Fibroblast of villous mesenchyme (primary cell): Measurements from ENCODE around the gene NFATC1. TPM values are rescaled to one million over a fixed set of nuclear protein-coding genes. Genes with fewer than 3 reads are reported as not detected.

Experiments used
- DNase-seq: peaks from one replicate; pipeline ENCODE4 v3.0.0-alpha.2; 2010; ENCODE audit warnings: low read depth
- H3K4me3 ChIP-seq: 2 replicates; pipeline ENCODE4 v1.5.1; 2011; ENCODE audit warnings: low read depth, mild to moderate bottlenecking, low read length
- total RNA-seq: library from RNA; depleted of rRNA; stranded (reverse); fragments of >200 nt; gene quantifications from 2 replicates; pipeline ENCODE4 v1.2.3, GENCODE V29; 2012
- TF ChIP-seq, protein P1 (sequence below): IDR thresholded peaks from 2 replicates; pipeline ENCODE4 v1.5.1; 2012; ENCODE audit warnings: low read depth, mild to moderate bottlenecking, low read length; ENCODE audit not compliant: insufficient read depth

Gene NFATC1
- total RNA-seq, 1 donor = 0.43 TPM

DNA sequence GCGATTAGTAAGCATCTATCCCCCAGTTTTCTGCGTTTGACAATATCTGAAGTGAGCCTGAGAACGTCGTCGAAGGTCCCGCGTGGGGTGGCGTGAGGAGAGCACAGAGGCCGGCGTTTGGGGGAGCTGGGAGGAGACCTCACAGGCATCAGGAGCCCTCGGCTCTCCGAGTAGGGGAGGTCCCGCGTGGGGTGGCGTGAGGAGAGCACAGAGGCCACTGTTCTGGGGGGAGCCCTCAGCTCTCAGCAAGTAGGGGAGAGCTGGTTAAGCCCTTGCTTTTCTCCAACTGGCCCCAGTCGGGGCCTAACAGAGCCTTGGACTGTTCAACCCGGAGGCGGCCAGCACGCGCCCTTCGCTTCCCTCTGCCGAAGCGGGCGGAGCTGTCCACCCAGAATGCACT lies 134.3 kb downstream of the NFATC1 start:
- DNase-seq = no peak
- TF ChIP-seq, protein P1, sequence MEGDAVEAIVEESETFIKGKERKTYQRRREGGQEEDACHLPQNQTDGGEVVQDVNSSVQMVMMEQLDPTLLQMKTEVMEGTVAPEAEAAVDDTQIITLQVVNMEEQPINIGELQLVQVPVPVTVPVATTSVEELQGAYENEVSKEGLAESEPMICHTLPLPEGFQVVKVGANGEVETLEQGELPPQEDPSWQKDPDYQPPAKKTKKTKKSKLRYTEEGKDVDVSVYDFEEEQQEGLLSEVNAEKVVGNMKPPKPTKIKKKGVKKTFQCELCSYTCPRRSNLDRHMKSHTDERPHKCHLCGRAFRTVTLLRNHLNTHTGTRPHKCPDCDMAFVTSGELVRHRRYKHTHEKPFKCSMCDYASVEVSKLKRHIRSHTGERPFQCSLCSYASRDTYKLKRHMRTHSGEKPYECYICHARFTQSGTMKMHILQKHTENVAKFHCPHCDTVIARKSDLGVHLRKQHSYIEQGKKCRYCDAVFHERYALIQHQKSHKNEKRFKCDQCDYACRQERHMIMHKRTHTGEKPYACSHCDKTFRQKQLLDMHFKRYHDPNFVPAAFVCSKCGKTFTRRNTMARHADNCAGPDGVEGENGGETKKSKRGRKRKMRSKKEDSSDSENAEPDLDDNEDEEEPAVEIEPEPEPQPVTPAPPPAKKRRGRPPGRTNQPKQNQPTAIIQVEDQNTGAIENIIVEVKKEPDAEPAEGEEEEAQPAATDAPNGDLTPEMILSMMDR = no peak
- H3K4me3 ChIP-seq = no peak overlapping the region

DNA sequence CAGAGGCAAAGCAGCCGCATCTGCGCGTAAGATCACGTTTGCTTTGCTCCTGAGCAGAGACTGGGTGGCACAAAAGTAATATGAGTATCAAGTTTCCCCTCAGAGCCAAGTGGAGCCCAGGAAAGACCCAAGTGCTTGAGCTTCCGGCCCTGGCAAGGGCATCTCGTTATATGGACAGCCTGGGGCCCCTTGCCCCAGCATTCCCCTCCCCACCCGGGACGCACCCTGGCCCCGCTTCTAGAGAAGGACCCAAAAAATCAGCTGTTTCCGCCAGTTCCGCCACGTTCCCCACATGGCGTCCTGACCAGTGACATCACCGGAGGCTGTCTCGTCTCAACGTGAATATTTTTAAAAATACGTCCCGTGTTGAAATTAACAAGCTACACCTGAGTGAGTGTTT lies 135.1 kb downstream of the NFATC1 start:
- H3K4me3 ChIP-seq = no peak overlapping the region
- DNase-seq = no peak
- TF ChIP-seq, protein P1 = no peak

DNA sequence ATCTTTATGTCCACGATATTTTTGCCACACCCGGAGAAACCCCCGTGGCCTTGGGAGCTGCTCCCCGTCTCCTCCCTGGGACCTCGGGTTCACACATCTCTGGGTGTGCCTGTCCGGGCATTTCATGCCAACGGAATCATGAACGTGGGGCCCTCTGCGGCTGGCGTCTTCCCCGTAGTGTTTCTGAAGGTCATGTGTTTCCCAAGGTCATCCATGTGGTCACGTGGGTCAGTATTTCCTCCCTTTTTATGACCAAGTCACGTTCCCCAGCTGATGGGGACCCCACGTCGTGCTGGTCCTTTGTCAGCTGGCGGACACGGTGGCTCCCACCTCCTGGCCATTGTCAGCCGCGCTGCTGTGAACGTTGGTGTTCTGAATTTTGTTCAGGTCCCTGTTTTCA lies 135.7 kb downstream of the NFATC1 start:
- TF ChIP-seq, protein P1 = no peak
- DNase-seq = no peak
- H3K4me3 ChIP-seq = no peak overlapping the region

DNA sequence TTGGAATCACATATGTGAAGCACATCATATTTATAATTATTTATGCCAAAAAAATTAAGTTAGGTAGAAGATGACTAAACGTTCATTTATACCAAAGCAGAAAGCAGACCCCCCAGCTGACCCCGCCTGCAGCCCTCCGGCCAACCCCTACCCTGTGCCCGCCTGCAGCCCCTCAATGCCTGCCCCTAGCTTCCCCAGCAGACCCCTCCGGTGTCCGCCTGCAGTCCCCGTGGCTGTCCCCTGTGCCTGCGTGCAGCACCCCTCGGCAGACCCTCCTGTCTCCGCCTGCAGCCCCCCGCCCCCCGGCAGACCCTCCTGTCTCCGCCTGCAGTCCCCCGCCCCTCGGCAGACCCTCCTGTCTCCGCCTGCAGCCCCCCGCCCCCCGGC lies 136.2 kb downstream of the NFATC1 start:
- TF ChIP-seq, protein P1 = no peak
- H3K4me3 ChIP-seq = no peak overlapping the region
- no peak for DNase-seq

DNA sequence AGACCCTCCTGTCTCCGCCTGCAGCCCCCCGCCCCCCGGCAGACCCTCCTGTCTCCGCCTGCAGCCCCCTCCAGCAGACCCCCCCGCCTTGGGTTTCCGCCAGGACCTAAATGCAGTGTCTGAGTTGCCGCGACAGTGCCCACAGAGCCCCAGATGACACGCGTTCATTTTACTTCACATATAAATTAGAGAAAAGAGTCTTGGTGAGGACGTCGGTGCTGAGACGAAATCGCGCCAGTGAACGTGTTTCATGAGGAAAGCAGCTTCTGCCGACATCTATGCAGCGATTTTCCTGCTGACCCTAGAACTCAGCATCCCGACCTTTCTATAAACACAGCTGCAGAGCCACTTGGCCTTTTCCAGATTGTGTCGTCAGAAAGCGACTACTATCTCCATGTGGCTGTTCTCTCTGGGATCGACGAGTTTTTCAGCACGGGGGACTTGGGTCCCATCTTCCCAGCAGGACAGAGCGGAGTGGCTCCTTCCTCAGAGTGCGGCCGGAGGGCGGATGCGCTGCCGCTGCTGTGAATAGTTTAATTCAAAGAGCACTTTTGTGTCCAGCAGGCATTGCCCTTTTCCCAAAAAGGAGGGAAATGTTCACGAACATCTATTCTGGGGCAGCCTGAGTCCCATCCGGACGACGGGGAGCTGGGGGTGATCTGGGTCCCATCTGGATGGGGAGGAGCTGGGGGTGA lies 136.7 kb downstream of the NFATC1 start:
- peak; percentile 7 for DNase-seq

DNA sequence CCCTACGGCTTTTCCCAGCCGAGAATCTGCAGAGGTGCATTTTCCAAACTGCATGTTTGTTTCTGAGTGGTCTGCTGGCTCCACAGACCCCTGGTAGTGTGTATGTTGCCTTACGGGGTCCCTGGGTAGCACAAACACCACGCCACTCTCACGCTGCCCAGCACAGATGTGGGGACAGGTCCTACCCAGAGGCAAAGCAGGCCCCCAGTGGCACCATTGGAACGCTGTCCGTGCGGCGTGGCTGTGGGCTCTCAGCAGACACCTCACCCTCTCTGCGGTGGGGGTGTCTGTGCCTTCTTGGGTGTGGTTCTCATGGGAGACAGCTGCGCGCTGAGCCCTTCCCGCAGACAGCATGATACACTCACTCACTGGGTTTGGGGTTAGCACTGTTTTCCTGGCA lies 137.4 kb downstream of the NFATC1 start:
- TF ChIP-seq, protein P1 = no peak
- DNase-seq = no peak
- no peak overlapping the region for H3K4me3 ChIP-seq

More for the DNA sequence above, 136.7 kb downstream of the NFATC1 start:
- H3K4me3 ChIP-seq = no peak overlapping the region
- TF ChIP-seq, protein P1 = no peak

DNA sequence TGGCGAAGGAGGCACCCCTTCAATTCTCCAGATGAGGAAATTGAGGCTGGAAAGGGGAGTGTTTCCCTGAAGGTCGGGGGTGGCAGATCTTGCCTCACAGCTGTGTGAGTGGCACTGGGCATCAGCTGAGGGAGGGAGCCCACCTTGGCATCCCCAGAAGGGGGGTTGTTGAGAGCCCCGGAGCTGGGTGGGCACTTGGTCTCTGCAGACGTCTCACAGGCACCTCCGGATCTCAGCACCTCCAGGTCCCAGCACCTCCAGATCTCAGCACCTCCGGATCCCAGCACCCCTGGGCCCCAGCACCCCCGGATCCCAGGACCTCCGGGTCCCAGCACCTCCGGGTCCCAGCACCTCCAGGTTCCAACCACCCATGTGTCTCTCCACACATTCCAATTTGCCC lies 137.9 kb downstream of the NFATC1 start:
- TF ChIP-seq, protein P1 = no peak
- no peak overlapping the region for H3K4me3 ChIP-seq
- no peak for DNase-seq
